ENCODE measurements around the gene DGLUCY.
A peak's percentile ranks its signal among the peaks of the same experiment; 100 is the strongest.
"Not testable (repeated sequence)": the region's sequence is repeated elsewhere in the genome, so short reads cannot be mapped to it uniquely, and the experiment has no call there.

Gene DGLUCY

DNA sequence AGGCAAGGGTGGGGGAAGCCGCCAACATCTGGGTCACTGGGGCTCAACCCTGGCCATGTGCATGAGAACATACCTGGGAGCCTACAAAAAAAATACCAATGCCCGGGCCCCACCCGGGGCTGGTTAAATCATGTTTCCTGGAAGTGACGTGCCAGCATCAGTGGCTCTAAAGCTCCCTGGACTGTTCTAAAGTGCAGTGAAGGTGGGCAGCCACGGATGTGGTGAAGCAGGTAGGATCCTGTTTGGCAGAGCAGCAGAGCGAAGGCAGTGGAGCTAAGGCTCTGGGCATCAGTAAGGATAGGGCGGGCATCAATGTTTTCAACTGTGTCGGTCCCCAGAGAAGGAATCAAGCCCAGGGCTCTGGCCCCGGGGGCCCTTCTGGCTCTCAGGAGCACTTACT, 131.2 kb downstream of the DGLUCY start:
- DNase-seq (ENCODE audit: low read depth, low spot score), result peak; percentile 85

DNA sequence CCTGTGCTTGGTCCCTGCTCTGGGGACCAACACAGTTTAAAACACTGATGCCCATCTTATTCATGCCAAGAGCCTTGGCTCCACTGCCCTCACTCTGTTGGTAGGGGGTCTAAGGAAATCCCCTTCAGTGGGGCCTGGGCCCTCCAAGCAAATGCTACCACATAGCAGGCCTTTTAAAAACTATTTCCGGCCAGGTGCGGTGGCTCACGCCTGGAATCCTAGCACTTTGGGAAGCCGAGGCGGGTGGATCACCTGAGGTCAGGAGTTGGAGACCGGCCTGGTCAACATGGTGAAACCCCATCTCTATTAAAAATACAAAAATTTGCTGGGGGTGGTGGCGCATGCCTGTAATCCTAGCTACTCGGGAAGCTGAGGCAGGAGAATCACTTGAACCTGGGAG, 131.7 kb downstream of the DGLUCY start:
- DNase-seq (ENCODE audit: low read depth, low spot score), result not testable (repeated sequence)

More for the DNA sequence above, 131.2 kb downstream of the DGLUCY start:
- H3K4me3 ChIP-seq (ENCODE audit: low read length), result peak overlapping the region; percentile 53

DNA sequence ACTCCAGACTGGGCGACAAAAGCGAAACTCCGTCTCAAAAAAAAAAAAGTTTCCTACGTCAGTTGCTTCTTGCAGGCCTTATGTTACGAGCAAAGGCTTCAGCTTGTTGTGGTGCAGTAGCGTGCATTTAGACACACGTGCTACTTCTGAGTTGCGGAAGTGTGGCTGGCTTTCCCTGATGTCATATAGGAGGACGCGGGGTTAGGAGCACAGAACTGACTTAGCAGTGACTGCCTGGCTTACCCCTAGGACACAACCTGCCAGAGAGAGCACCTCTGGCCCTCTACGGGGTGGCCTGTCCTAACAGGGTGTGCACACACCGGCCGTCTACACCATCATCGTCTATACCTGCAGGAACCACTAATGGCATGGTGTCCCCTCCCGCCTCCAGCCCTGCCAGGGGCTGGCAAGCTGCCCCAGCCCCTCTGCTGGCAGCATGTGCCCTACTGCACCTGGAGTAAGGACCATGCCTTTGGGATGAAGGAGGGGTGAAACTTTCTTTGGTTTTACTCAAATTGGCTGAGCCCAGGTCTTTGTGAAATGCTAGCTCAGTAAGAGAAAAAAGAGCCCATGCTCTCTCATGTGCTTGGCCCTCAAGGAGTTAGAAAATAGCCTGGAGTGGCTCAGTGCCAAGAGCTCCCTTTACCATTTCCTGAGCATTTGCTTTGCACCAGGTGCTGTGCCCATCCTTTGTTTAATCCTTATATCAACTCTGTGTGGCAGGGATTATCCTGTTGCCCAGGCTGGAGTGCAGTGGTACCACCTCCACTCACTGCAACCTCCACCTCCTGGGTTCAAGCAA, 132.4 kb downstream of the DGLUCY start:
- DNase-seq (ENCODE audit: low read depth, low spot score), result peak; percentile 99
- peak overlapping the region; percentile 53 for H3K4me3 ChIP-seq (ENCODE audit: low read length)

More for the DNA sequence above, 131.7 kb downstream of the DGLUCY start:
- peak overlapping the region; percentile 53 for H3K4me3 ChIP-seq (ENCODE audit: low read length)

DNA sequence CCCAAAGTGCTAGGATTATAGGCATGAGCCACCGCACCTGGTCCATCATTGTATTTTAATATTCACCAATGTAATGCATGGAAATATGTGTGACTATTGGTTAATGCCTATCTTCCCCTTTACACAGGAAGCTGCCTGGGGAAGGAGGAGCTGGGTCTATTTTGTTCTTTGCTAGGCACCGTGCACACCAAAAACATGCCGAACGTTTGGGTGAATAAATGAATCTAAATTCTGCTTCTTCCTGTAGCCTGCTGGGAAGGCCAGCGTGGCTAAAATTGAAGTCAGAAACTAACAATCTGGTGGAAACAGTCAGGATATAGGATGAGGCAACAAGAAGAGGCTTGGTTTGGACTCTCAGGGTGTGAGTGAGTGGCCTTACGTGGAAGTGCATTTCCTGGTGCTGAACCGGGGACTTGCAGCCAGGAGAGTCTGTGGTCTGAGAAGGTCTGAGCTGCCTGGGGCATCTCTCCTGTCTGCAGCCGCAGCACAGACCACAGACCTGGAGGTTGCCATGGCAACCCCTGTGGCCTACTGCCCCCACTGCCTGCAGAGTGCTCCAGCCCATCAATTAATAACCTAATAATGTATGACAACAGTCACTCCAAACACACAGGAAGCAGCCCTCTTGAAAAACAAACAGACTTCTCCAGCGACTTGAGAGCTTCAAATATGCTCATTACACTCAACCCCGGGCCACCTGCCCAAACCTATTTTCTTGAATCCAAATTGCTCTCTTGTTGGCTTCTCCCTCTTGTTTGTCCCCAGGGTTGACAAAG, 136.2 kb downstream of the DGLUCY start:
- peak overlapping the region; percentile 14 for H3K4me3 ChIP-seq (ENCODE audit: low read length)
- no peak for DNase-seq (ENCODE audit: low read depth, low spot score)

DNA sequence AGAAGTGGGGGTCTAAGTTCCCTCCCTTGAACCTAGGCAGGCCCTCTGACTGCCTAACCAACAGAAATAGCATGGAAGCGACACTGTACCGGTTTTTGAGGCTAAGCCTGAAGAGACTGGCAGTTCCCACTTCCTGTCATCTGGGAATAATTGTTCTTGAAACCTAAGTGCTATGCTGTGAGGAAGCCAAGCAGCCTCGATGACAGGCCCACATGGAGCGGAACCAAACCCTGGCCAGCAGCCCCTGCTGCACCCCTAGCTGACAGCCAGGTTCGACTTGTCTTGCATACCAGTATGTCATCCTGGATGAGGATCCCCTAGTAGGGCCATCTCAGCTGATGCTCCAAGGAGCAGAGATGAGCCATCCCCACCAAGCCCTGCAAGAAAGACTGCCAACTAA, 137.0 kb downstream of the DGLUCY start:
- DNase-seq (ENCODE audit: low read depth, low spot score), result no peak
- H3K4me3 ChIP-seq (ENCODE audit: low read length), result no peak overlapping the region

DNA sequence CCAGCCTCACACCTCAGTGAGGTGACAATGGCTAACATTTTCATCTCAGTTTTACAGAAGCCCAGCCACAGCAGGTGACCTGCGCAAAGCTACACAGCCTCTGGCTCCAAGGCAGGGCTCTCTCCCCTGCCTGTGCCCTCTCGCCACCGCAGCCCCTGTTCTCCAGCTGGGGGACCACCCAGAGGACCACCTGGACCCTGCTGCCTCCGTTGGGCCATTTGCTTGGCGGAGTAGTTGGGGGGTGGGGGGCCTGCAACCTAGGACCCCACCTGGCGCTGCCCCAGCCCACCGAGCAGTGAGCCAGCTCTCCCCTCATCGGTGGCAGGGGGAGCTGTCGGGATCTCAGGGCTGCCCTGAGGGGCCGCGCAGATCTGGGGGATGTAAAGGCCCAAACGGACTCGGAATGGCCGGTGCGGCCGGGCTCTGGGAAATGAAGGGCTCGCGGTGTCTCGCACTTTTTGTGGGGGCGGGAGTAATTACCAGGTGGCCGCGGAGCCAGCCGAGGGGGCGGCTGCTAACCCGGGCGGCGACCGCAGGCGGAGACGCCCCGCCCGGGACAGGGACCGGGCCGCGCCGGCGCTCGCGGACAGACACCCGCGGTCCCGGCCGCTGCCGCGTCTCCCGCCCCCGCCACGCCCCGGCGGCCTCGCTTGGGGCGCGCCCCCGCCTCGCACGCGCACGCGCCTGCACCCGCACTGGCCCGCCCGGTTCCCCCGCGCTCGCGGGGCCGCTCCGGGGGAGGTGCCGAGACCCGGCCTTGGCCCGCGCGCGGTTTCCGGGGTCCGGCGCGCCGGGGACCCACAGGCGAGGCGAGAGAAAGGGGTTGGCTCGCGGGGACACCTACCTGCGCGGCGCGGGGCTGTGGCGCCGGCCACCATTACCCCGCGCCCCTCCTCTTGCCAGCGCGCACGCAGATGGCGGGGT, 139.3 kb downstream of the DGLUCY start:
- no peak for DNase-seq (ENCODE audit: low read depth, low spot score)
- peak overlapping the region; percentile 58 for H3K4me3 ChIP-seq (ENCODE audit: low read length)

DNA sequence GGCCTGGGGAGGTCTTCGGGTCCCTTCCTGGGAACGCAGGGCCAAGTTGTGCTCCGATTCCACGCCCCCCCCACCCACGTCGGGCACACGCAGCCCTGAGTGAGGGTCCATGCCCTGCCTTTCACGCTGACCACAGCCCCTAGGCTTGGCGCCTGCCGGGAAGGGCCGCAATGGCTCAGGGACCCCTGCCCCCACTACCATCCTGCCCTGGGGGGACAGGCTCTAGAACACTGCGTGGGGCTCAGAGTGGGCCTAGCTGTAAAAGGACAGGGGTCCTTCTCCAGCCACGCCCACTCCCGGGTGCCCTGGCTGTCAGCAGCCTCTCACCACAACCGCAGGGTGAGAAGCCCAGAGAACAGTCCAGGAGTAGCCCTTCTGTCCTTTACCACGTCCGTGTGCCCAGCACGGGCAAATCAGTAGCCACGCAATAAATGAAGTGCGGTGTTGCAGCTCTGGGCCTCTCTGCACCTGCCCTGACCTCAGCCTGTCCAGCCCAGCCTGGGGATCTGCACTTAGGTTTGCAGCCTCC, 140.0 kb downstream of the DGLUCY start:
- H3K4me3 ChIP-seq (ENCODE audit: low read length), result peak overlapping the region; percentile 55
- no peak for DNase-seq (ENCODE audit: low read depth, low spot score)

DNA sequence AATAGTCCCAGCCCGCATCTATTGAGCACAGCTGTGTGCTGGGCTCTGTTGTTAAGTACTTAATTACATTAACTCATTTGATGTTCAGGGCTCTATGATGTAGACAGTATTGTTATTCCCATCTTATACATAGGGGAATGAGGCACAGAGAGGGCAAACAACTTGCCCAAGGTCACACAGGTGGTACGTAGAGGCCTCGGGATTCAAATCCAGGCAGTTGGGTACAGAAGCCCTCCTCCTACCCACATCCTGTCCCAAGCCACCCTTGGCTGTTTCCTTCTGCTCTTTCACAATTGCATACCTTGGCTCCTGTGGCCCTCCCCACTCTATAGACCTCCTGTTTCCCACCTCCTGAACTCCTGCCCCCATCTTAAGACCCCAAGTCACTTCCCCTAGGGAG, 140.6 kb downstream of the DGLUCY start:
- peak overlapping the region; percentile 55 for H3K4me3 ChIP-seq (ENCODE audit: low read length)
- DNase-seq (ENCODE audit: low read depth, low spot score), result peak; percentile 92

DNA sequence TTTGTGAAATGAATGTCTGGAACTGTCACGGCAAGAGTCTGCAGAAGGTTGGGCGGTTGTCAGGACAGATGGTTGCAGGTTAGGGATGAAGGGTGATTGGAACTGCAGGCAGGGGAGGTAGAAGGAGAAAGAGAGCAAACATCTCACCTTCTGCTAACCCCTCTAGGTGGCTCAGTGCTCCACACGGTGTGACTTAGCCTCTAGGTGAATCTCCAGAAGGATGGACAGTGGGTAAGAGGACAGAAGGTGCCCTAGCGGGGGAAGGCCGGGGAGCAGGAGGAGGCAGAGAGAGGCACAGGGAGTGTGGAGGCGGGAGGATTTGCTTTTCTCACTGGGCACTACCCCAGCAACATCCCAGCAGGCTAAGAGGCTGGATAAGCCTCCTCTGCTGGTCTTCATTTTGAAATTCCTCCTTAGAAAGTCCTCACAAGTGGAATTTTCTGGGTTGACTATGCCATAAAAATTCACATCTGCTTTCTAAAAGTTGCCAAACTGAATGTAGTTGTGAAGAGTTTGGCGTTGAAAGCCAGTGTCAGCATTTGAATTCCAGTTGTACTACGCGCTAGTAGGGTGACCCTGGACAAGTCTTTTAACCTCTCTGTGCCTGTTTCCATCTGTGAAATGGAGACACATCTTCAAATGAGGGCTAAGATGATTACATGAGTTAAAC, 141.3 kb downstream of the DGLUCY start:
- no peak for DNase-seq (ENCODE audit: low read depth, low spot score)
- H3K4me3 ChIP-seq (ENCODE audit: low read length), result peak overlapping the region; percentile 55; the same call in 1 of the 2 replicates

DNA sequence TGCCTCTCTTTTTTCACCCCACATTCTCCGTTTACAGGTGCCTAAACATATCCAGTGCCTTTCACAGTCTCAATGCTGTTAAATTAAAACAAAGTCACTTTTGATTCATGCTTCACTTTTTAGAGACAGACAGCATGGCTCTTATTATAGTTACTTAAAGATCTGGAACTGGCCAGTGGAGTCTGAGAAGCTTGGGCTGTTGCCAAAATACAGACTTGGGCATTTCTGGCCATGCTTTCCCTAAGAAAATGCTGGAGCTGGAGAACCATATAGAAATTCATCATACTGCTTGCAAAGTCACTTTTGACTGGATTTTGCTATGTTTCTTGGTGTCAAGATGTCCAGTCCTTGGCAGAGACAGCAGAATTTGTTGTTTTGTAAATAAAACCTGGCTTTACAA, 142.8 kb downstream of the DGLUCY start:
- H3K4me3 ChIP-seq (ENCODE audit: low read length), result no peak overlapping the region
- no peak for DNase-seq (ENCODE audit: low read depth, low spot score)

DNA sequence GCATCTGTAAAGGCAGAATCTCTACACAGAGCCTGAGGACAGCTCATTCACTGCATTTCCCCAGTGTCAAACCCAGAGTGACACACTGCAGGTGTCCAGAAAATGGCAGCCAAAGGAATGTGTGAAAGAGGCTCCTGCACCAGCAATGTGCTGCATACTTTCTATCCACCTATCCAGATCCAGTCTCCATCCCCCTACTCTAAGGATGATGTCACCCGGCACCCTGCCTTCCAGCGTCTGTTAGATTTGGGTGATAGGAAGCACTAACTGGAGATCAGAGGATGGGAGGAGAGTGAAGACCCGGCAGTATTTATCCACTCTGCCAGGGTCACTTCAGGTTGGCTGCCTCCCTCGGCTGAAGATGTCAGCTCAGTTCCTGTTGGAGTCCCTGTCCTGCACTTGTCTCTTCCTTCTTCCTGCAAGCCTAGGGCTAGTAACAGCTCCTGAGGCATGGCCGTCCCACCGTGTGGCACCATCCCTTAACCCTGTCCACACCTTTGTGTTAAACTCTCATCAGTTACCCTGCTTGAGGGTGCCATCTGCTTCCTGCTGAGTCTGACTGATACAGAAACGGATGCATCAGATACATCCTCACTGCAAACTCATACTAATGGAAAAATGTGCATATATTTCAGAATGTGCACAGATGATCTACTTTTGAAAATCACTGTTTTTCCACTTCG, 143.6 kb downstream of the DGLUCY start:
- no peak overlapping the region for H3K4me3 ChIP-seq (ENCODE audit: low read length)
- DNase-seq (ENCODE audit: low read depth, low spot score), result peak; percentile 69

DNA sequence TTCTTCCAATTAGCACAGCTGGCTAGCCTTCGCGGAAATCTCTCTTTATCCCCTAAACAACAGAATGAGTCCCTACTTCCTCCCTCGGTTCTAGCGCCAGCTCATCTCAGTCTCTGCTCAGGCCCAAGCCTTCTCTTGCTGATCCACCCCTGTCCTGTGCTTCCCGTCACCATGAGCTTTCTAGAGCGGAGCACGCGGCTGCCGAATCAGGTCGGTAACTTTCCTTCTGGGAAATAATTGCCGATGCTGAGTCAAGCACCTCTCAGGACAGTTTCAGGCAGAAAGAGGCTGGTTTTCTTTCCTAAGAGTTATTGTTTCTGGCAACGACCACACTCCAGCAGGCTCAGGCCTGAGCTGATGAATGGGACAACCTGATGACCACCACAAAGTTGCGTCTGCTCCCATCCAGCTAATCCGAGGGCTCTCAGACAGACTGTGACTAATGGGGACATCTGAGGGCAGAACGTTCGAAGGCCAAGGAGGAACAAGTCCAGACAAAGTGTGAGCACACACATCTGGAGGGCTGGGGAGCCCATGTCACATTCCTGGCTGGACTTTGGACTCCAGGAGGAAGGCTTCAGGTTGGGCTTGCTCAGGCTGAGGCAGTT, 144.2 kb downstream of the DGLUCY start:
- H3K4me3 ChIP-seq (ENCODE audit: low read length), result no peak overlapping the region
- DNase-seq (ENCODE audit: low read depth, low spot score), result no peak

DNA sequence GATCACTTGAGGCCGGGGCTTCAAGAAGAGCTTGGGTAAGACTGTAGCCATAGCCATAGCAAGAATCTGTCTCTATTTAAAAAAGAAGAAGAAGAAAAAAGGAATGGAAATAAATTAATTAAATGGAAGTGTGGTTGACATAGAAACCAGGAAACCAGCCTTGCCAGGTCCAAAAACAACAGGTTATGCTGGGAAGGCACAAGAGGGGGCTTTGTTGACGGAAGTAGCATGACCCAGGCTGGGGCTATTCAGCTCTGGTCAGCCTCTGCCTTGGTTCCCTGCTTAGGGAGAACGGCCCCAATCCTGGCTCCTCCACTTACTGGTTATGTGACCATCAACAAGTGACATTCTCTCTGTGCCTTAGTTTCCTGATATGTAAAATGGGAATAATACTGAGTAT, 145.0 kb downstream of the DGLUCY start:
- H3K4me3 ChIP-seq (ENCODE audit: low read length), result no peak overlapping the region
- DNase-seq (ENCODE audit: low read depth, low spot score), result no peak

DNA sequence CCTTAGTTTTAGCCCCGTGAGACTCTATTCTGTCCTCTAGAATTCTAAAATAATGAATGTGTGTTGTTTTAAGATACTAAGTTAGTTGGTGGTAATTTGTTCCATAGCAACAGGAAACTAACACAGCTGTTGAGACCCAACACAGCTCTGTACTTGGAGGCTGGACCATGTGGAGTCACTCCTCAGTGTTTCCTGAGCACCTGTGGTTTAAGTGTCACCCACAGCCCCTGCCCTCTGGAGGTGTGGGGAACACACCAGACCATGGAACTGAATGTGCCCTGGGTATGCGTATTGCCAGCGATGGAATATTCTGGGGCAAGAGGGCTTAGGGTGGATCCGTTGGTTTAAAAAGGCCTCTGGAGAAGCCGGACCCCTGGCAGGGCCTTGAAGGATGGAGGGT, 147.2 kb downstream of the DGLUCY start:
- peak; percentile 71 for DNase-seq (ENCODE audit: low read depth, low spot score)
- H3K4me3 ChIP-seq (ENCODE audit: low read length), result no peak overlapping the region

DNA sequence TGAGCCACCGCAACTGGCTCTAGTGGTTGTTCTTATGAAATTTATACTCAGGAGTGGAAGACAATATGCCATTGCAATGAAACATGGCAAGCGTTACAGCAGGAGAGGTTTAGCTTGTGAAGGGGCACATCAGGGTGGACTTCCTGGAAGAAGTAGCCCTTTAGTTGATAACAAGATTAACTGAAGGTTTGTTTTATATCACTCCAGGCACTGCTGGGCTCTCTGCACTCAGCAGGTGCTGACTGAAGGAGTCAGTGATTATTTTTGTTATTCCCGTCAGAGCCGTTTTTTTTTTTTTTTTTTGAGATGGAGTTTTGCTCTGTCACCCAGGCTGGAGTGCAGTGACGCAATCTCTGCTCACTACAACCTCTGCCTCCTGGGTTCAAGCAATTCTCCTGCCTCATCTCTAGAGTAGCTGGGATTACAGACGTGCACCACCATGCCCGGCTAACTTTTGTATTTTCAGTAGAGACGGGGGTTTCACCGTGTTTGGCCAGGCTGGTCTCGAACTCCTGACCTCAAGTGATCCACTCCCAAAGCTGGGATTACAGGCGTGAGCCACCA, 148.2 kb downstream of the DGLUCY start:
- no peak for DNase-seq (ENCODE audit: low read depth, low spot score)
- H3K4me3 ChIP-seq (ENCODE audit: low read length), result no peak overlapping the region

DNA sequence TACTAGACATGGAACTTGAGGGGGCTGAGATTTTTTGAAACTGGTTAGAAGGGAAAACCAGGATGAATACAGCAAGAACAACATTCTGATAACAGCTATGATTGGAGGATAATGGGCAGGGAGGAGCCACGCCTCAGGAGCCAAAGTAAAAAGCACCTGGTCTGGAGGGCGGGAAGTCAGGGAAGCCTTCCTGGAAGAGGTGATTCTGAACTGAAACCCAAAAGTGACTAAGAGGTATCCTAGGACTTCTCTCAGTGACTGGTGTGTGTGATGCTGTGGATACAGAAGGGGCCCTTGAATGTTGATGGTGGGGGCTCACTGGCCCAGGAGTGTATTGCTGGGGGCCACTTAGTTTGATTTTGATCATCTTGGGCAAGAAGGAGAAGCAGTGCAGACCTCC, 149.5 kb downstream of the DGLUCY start:
- H3K4me3 ChIP-seq (ENCODE audit: low read length), result no peak overlapping the region
- no peak for DNase-seq (ENCODE audit: low read depth, low spot score)

Measured in Jurkat, Clone E6-1 (cell line).